HepG2 (cell line): Measurements from ENCODE around the gene CENATAC. TPM values are rescaled to one million over a fixed set of nuclear protein-coding genes. Genes with fewer than 3 reads are reported as not detected.

Experiments
- ARID2 ChIP-seq: sonication (generic); formaldehyde crosslinking; IDR thresholded peaks from 2 replicates; pipeline ENCODE4 v1.8.1; 2022; ENCODE audit warnings: mild to moderate bottlenecking, missing genetic modification reagents, borderline replicate concordance
- FOXA3 ChIP-seq: IDR thresholded peaks from 2 replicates; pipeline ENCODE4 v1.6.1; 2016; ENCODE audit warnings: missing genetic modification reagents, missing compliant biosample characterization
- HOXD1 ChIP-seq: sonication (generic); formaldehyde crosslinking; IDR thresholded peaks from 2 replicates; pipeline ENCODE4 v1.5.0; 2020; ENCODE audit warnings: missing genetic modification reagents
- ISX ChIP-seq: sonication (generic); formaldehyde crosslinking; conservative IDR thresholded peaks from 2 replicates; pipeline ENCODE4 v1.5.0; 2020; ENCODE audit warnings: missing genetic modification reagents
- KLF16 ChIP-seq, 2 experiments: sonication (generic) in 1 of 2; formaldehyde crosslinking in 1 of 2; IDR thresholded peaks; 2 replicates each; pipeline versions ENCODE4 v1.6.1 to v1.8.0; 2016 to 2023; ENCODE audit warnings: missing genetic modification reagents in 2 of 2, missing compliant biosample characterization in 1 of 2
- MEIS2 ChIP-seq: sonication (generic); formaldehyde crosslinking; IDR thresholded peaks from 2 replicates; pipeline ENCODE4 v1.9.0; 2021; ENCODE audit warnings: mild to moderate bottlenecking, missing genetic modification reagents
- NFKB2 ChIP-seq: sonication (generic); formaldehyde crosslinking; IDR thresholded peaks from 2 replicates; pipeline ENCODE4 v1.4.0; 2020; ENCODE audit warnings: missing genetic modification reagents, borderline replicate concordance
- SOX13 ChIP-seq, 3 experiments: fragments of 450-650 bp in 1 of 3; sonication (generic) in 1 of 3; formaldehyde crosslinking in 1 of 3; IDR thresholded peaks in 2 of 3; conservative IDR thresholded peaks in 1 of 3; 2 replicates each; pipeline versions ENCODE4 v1.5.0 to v1.6.1; 2016 to 2020; ENCODE audit warnings: antibody characterized with exemption in 1 of 3, mild to moderate bottlenecking in 1 of 3, missing compliant biosample characterization in 1 of 3, missing genetic modification reagents in 1 of 3, moderate library complexity in 1 of 3
- SSRP1 ChIP-seq: IDR thresholded peaks from 2 replicates; pipeline ENCODE4 v1.6.1; 2016; ENCODE audit warnings: control low read depth
- TP53 ChIP-seq: sonication (generic); formaldehyde crosslinking; conservative IDR thresholded peaks from 2 replicates; pipeline ENCODE4 v1.4.0; 2020; ENCODE audit warnings: missing genetic modification reagents
- ZC3H4 ChIP-seq: sonication (generic); formaldehyde crosslinking; IDR thresholded peaks from 2 replicates; pipeline ENCODE4 v1.4.0; 2020; ENCODE audit warnings: missing genetic modification reagents, borderline replicate concordance
- ZKSCAN8 ChIP-seq: IDR thresholded peaks from 2 replicates; pipeline ENCODE4 v1.6.1; 2016; ENCODE audit warnings: borderline replicate concordance, missing genetic modification reagents, missing compliant biosample characterization
- ZMYM4 ChIP-seq: sonication (generic); formaldehyde crosslinking; IDR thresholded peaks from 2 replicates; pipeline ENCODE4 v1.8.1; 2023; ENCODE audit warnings: mild to moderate bottlenecking, missing genetic modification reagents
- ZNF709 ChIP-seq: sonication (generic); formaldehyde crosslinking; IDR thresholded peaks from 2 replicates; pipeline ENCODE4 v1.5.0; 2020; ENCODE audit warnings: mild to moderate bottlenecking, missing genetic modification reagents
- polyA plus RNA-seq, 8 experiments: library from polyadenylated mRNA; depleted of rRNA in 3 of 8; stranded (reverse) in 7 of 8; unstranded in 1 of 8; fragments of >200 nt; fragmentation: Illumina TruSeq in 4 of 8; extraction: Trizol in 4 of 8; gene quantifications; 2 replicates each; pipeline versions ENCODE4 v1.2.1 to v1.2.3, GENCODE V29; 2011 to 2016; ENCODE audit warnings: low read depth in 4 of 8, missing spikeins in 1 of 8, mixed read lengths in 1 of 8; ENCODE audit not compliant: insufficient read depth in 1 of 8
- total RNA-seq, 5 experiments: library from RNA; depleted of rRNA; stranded (reverse); fragments of >200 nt; fragmentation: Illumina TruSeq; extraction: Trizol; gene quantifications; 2 replicates each; pipeline ENCODE4 v1.2.3, GENCODE V29; 2016; ENCODE audit warnings: low read depth in 1 of 5
- TF ChIP-seq, protein P1 (sequence below): sonication (generic); formaldehyde crosslinking; IDR thresholded peaks from 2 replicates; pipeline ENCODE4 v1.4.0; 2020; ENCODE audit warnings: missing genetic modification reagents
- TF ChIP-seq, protein P2 (sequence below): sonication (generic); formaldehyde crosslinking; IDR thresholded peaks from 2 replicates; pipeline ENCODE4 v1.5.0; 2020; ENCODE audit warnings: missing genetic modification reagents
- TF ChIP-seq, protein P3 (sequence below): sonication (generic); formaldehyde crosslinking; IDR thresholded peaks from 2 replicates; pipeline ENCODE4; 2020; ENCODE audit warnings: missing genetic modification reagents, mild to moderate bottlenecking, borderline replicate concordance
- TF ChIP-seq, protein P4 (sequence below): sonication (generic); formaldehyde crosslinking; IDR thresholded peaks from 2 replicates; pipeline ENCODE4 v1.4.0; 2020; ENCODE audit warnings: missing genetic modification reagents, borderline replicate concordance
- TF ChIP-seq, protein P5 (sequence below): IDR thresholded peaks from 2 replicates; pipeline ENCODE4 v1.6.1; 2012; ENCODE audit warnings: inconsistent platforms

CENATAC gene
- total and polyA plus RNA-seq, 2 of the 13 experiments (the other 11 are each of a cell fraction or from before 2014, with no cell fraction given): 21.7 to 25.0 TPM

DNA sequence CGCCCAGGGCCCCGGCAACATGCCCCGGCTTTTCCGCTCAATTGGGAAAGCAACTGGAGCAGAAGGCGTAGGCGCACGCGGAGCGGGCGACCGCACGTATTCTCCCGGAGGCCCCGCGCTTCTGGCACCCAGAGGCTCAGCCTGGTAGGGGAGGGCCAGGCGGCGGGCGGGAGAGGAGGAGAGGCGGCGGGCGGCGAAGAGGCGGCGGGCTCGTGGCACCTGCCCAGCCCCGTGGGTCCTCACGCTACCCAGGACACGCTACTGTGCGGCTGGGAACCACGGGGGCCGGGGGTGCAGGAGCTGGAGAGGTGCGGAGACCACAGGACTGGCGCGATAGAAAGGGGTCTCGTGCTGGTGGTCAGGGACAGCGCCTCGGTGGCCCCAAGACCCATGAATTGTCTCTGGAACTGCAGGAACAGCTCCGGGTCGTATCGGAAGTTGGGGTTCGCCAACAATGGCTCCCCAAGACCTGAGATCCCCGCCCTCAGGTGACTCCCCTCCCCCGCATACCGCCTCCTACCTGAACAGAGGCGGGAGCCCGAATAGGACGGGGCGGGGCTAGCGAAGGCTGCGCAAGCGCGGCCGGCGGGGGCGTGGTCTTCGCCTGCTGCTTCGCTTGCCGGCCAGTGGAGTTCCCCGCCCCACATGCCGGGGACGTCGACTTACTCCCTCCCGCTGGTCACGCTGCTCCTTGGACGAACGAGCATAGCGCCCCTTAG is 32.5 kb downstream of the CENATAC start, which contains the start of gene SLC37A4 (continued):
- TF ChIP-seq, protein P1, sequence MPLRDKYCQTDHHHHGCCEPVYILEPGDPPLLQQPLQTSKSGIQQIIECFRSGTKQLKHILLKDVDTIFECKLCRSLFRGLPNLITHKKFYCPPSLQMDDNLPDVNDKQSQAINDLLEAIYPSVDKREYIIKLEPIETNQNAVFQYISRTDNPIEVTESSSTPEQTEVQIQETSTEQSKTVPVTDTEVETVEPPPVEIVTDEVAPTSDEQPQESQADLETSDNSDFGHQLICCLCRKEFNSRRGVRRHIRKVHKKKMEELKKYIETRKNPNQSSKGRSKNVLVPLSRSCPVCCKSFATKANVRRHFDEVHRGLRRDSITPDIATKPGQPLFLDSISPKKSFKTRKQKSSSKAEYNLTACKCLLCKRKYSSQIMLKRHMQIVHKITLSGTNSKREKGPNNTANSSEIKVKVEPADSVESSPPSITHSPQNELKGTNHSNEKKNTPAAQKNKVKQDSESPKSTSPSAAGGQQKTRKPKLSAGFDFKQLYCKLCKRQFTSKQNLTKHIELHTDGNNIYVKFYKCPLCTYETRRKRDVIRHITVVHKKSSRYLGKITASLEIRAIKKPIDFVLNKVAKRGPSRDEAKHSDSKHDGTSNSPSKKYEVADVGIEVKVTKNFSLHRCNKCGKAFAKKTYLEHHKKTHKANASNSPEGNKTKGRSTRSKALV (CRISPR knock-in tag): 0 out of 2 replicates have a peak, but pooled peaks have one; percentile 56
- TF ChIP-seq, protein P2, sequence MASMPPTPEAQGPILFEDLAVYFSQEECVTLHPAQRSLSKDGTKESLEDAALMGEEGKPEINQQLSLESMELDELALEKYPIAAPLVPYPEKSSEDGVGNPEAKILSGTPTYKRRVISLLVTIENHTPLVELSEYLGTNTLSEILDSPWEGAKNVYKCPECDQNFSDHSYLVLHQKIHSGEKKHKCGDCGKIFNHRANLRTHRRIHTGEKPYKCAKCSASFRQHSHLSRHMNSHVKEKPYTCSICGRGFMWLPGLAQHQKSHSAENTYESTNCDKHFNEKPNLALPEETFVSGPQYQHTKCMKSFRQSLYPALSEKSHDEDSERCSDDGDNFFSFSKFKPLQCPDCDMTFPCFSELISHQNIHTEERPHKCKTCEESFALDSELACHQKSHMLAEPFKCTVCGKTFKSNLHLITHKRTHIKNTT: no peak
- TF ChIP-seq ZNF709: peak; percentile 39
- TF ChIP-seq ZC3H4: 0 out of 2 replicates have a peak, but pooled peaks have one; percentile 0
- TF ChIP-seq KLF16 (CRISPR knock-in tag; IDR thresholded peaks at IDR 0.05): peak in 1 of 2 experiments; percentile 92; a peak in 2 of 4 replicates
- TF ChIP-seq, protein P3, sequence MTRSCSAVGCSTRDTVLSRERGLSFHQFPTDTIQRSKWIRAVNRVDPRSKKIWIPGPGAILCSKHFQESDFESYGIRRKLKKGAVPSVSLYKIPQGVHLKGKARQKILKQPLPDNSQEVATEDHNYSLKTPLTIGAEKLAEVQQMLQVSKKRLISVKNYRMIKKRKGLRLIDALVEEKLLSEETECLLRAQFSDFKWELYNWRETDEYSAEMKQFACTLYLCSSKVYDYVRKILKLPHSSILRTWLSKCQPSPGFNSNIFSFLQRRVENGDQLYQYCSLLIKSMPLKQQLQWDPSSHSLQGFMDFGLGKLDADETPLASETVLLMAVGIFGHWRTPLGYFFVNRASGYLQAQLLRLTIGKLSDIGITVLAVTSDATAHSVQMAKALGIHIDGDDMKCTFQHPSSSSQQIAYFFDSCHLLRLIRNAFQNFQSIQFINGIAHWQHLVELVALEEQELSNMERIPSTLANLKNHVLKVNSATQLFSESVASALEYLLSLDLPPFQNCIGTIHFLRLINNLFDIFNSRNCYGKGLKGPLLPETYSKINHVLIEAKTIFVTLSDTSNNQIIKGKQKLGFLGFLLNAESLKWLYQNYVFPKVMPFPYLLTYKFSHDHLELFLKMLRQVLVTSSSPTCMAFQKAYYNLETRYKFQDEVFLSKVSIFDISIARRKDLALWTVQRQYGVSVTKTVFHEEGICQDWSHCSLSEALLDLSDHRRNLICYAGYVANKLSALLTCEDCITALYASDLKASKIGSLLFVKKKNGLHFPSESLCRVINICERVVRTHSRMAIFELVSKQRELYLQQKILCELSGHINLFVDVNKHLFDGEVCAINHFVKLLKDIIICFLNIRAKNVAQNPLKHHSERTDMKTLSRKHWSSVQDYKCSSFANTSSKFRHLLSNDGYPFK (CRISPR knock-in tag): peak; percentile 57; the same call in 1 of the 2 replicates
- TF ChIP-seq SSRP1 (CRISPR knock-in tag): peak; percentile 47; the same call in 1 of the 2 replicates
- TF ChIP-seq, protein P4, sequence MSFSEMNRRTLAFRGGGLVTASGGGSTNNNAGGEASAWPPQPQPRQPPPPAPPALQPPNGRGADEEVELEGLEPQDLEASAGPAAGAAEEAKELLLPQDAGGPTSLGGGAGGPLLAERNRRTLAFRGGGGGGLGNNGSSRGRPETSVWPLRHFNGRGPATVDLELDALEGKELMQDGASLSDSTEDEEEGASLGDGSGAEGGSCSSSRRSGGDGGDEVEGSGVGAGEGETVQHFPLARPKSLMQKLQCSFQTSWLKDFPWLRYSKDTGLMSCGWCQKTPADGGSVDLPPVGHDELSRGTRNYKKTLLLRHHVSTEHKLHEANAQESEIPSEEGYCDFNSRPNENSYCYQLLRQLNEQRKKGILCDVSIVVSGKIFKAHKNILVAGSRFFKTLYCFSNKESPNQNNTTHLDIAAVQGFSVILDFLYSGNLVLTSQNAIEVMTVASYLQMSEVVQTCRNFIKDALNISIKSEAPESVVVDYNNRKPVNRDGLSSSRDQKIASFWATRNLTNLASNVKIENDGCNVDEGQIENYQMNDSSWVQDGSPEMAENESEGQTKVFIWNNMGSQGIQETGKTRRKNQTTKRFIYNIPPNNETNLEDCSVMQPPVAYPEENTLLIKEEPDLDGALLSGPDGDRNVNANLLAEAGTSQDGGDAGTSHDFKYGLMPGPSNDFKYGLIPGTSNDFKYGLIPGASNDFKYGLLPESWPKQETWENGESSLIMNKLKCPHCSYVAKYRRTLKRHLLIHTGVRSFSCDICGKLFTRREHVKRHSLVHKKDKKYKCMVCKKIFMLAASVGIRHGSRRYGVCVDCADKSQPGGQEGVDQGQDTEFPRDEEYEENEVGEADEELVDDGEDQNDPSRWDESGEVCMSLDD (CRISPR knock-in tag): peak; percentile 96
- TF ChIP-seq ARID2 (CRISPR knock-in tag): peak; percentile 69; the same call in 1 of the 2 replicates
- TF ChIP-seq, protein P5, sequence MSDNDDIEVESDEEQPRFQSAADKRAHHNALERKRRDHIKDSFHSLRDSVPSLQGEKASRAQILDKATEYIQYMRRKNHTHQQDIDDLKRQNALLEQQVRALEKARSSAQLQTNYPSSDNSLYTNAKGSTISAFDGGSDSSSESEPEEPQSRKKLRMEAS: peak; percentile 99
- TF ChIP-seq FOXA3 (CRISPR knock-in tag): peak; percentile 55
- TF ChIP-seq TP53: no peak
- peak; percentile 87; the same call in 1 of the 2 replicates for TF ChIP-seq NFKB2 (CRISPR knock-in tag)
- TF ChIP-seq ZKSCAN8 (CRISPR knock-in tag): peak; percentile 77; the same call in 1 of the 2 replicates
- peak; percentile 82 for TF ChIP-seq HOXD1
- TF ChIP-seq ISX: peak; percentile 61; the same call in 1 of the 2 replicates
- peak; percentile 70; the same call in 1 of the 2 replicates for TF ChIP-seq MEIS2 (CRISPR knock-in tag)
- TF ChIP-seq ZMYM4: peak; percentile 79
- TF ChIP-seq SOX13 (IDR thresholded peaks at IDR 0.05): no peak
- TF ChIP-seq SOX13 (CRISPR knock-in tag; conservative IDR thresholded peaks at IDR 0.05 in 1 of 2, IDR thresholded peaks at IDR 0.05 in 1 of 2): peak in 1 of 2 experiments; percentile 55; a peak in 1 of 4 replicates
